K562 (cell line): ENCODE measurements around the gene CHAD. TPM values are rescaled to one million over a fixed set of nuclear protein-coding genes. Genes with fewer than 3 reads are reported as not detected.

Experiments used
- ATF7 ChIP-seq: fragments of 450-650 bp; IDR thresholded peaks from 2 replicates; pipeline ENCODE4 v1.7.1; 2014; ENCODE audit warnings: mild to moderate bottlenecking, moderate library complexity
- CREB1 ChIP-seq, 2 experiments: sonication (generic) in 1 of 2; formaldehyde crosslinking in 1 of 2; IDR thresholded peaks; 2 replicates each; pipeline versions ENCODE4 v1.6.1 to v1.8.0; 2012 to 2022; ENCODE audit warnings: inconsistent platforms in 1 of 2, mild to moderate bottlenecking in 1 of 2, missing genetic modification reagents in 1 of 2, moderate library complexity in 1 of 2
- ILK ChIP-seq: fragments of 450-650 bp; IDR thresholded peaks from 2 replicates; pipeline ENCODE4 v1.6.1; 2016; ENCODE audit warnings: missing genetic modification characterization, low read depth, mild to moderate bottlenecking, missing compliant biosample characterization, moderate library complexity, borderline replicate concordance
- MITF ChIP-seq: IDR thresholded peaks from 2 replicates; pipeline ENCODE4 v1.6.1; 2014; ENCODE audit warnings: antibody characterized with exemption
- MTA1 ChIP-seq: fragments of 450-650 bp; IDR thresholded peaks from 2 replicates; pipeline ENCODE4 v1.6.1; 2017; ENCODE audit warnings: borderline replicate concordance
- NR0B1 ChIP-seq: fragments of 450-650 bp; IDR thresholded peaks from one replicate; pipeline ENCODE4 v1.6.1; 2018; ENCODE audit warnings: mild to moderate bottlenecking, moderate library complexity; ENCODE audit not compliant: partially characterized antibody
- PBX2 ChIP-seq, 2 experiments: IDR thresholded peaks in 1 of 2; conservative IDR thresholded peaks in 1 of 2; 2 replicates each; pipeline ENCODE4 v1.6.1; 2016; ENCODE audit warnings: low read depth in 2 of 2, mild to moderate bottlenecking in 1 of 2, missing compliant biosample characterization in 1 of 2, missing genetic modification characterization in 1 of 2, moderate library complexity in 1 of 2
- PHB2 ChIP-seq: fragments of 450-650 bp; IDR thresholded peaks from 2 replicates; pipeline ENCODE4 v1.6.1; 2017; ENCODE audit warnings: low read depth
- PKNOX1 ChIP-seq: fragments of 450-650 bp; IDR thresholded peaks from 2 replicates; pipeline ENCODE4 v1.6.1; 2016
- TOE1 ChIP-seq, 2 experiments: fragments of 450-650 bp in 1 of 2; sonication (generic) in 1 of 2; formaldehyde crosslinking in 1 of 2; IDR thresholded peaks; 2 replicates each; pipeline versions ENCODE4 v1.7.1 to v1.8.0; 2016 to 2022; ENCODE audit warnings: borderline replicate concordance in 2 of 2, mild to moderate bottlenecking in 2 of 2, antibody characterized with exemption in 1 of 2, inconsistent platforms in 1 of 2, low read depth in 1 of 2, missing genetic modification reagents in 1 of 2, moderate library complexity in 1 of 2
- TSHZ1 ChIP-seq: fragments of 250-450 bp; sonication (Bioruptor Pico); IDR thresholded peaks from 2 replicates; pipeline ENCODE4 v1.4.0; 2020; ENCODE audit warnings: mild to moderate bottlenecking, moderate library complexity
- ZNF134 ChIP-seq: fragments of 250-450 bp; sonication (Bioruptor Pico); conservative IDR thresholded peaks from 2 replicates; pipeline ENCODE4 v1.4.0; 2020
- polyA plus RNA-seq, 8 experiments: library from polyadenylated mRNA; depleted of rRNA in 4 of 8; stranded (reverse) in 5 of 8; unstranded in 3 of 8; fragments of >200 nt; fragmentation: Nextera tagmentation in 2 of 8; fragmentation: Illumina TruSeq in 1 of 8; extraction: Ambion mirVana in 2 of 8; extraction: Trizol in 1 of 8; gene quantifications; 2 replicates each; pipeline versions ENCODE4 v1.2.1 to v1.2.3, GENCODE V29; 2011 to 2014; ENCODE audit warnings: inconsistent platforms in 1 of 8, missing spikeins in 1 of 8
- total RNA-seq, 7 experiments: library from RNA; depleted of rRNA in 6 of 7; stranded (reverse); fragments of >200 nt in 6 of 7; fragmentation: Illumina TruSeq in 2 of 7; extraction: Trizol in 2 of 7; gene quantifications; 2 replicates each; pipeline versions ENCODE4 v1.2.1 to v1.2.3, GENCODE V29; 2011 to 2021; ENCODE audit warnings: low replicate concordance in 1 of 7
- TF ChIP-seq, protein P1 (sequence below): fragments of 250-450 bp; sonication (Bioruptor Pico); IDR thresholded peaks from 2 replicates; pipeline ENCODE4 v1.8.0; 2022; ENCODE audit warnings: inconsistent platforms, mild to moderate bottlenecking, moderate library complexity, borderline replicate concordance

Gene CHAD
- total and polyA plus RNA-seq, 9 of the 15 experiments (the other 6 are each of a cell fraction or from before 2014, with no cell fraction given) = not detected

DNA sequence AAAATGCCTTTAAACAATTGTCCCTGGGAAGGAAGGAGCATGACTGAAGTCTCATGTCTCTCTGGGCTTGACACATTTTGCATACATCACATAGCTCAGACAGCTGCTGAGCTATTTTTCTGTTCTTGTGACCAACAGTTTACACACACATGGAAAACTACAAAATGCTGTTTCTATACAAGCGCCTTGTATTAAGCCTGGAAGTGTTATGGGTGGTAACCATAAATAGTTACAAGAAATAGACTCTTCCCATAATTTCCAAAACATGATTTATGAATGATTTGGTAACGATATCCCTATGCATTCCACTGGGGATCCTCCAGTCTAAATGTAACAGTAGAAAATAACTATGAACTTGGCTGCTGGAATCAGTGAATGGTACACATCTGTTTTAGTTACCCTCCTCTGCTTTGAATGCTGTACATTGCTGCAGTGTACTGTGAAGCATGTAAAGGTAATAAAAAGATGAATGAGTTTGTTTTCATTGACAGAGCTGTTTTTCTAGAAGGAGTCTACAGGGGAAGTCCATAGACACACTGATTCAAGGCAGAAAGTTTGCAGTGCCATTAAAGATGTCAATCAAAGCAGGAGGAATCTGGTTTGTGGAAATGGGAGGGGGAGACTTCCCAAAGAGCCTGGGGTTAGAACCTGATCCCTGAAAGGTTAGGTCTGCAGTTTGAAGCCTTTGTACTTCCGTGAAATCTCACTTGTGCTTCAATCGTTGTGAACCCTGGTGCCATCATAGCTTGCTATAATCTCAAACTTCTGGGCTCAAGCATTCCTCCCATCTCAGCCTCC, 37.7 kb downstream of the CHAD start (continued):
- no peak for TF ChIP-seq CREB1 (IDR thresholded peaks at IDR 0.05)
- TF ChIP-seq CREB1 (CRISPR knock-in tag; IDR thresholded peaks at IDR 0.05) = no peak
- TF ChIP-seq TSHZ1 (CRISPR knock-in tag) = no peak
- TF ChIP-seq, protein P1, sequence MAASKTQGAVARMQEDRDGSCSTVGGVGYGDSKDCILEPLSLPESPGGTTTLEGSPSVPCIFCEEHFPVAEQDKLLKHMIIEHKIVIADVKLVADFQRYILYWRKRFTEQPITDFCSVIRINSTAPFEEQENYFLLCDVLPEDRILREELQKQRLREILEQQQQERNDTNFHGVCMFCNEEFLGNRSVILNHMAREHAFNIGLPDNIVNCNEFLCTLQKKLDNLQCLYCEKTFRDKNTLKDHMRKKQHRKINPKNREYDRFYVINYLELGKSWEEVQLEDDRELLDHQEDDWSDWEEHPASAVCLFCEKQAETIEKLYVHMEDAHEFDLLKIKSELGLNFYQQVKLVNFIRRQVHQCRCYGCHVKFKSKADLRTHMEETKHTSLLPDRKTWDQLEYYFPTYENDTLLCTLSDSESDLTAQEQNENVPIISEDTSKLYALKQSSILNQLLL (CRISPR knock-in tag) = no peak
- TF ChIP-seq MTA1 = no peak
- no peak for TF ChIP-seq NR0B1
- TF ChIP-seq ZNF134 (CRISPR knock-in tag) = no peak
- no peak for TF ChIP-seq ATF7
- no peak for TF ChIP-seq ILK (tag)
- no peak for TF ChIP-seq PHB2
- TF ChIP-seq PBX2 (CRISPR knock-in tag; IDR thresholded peaks at IDR 0.05; ENCODE audit: low read depth) = no peak
- peak; percentile 65; the same call in 1 of the 2 replicates for TF ChIP-seq PBX2 (tag; conservative IDR thresholded peaks at IDR 0.05; ENCODE audit: low read depth)
- no peak for TF ChIP-seq TOE1 (IDR thresholded peaks at IDR 0.05; ENCODE audit: borderline replicate concordance)
- no peak for TF ChIP-seq TOE1 (CRISPR knock-in tag; IDR thresholded peaks at IDR 0.05; ENCODE audit: borderline replicate concordance, low read depth)
- TF ChIP-seq PKNOX1 = peak; percentile 85
- no peak for TF ChIP-seq MITF
